Gastroesophageal sphincter (tissue), 3 donors: ENCODE measurements around the gene CYREN.

Source experiments
- POLR2A ChIP-seq, 2 donors: fragments of 450-650 bp; IDR thresholded peaks; one replicate each; pipeline ENCODE4 v1.6.1; 2017; ENCODE audit warnings: antibody characterized with exemption in 2 of 2, mild to moderate bottlenecking in 2 of 2, moderate library complexity in 1 of 2
- TF ChIP-seq, protein P1 (sequence below), 4 experiments: fragments of 200-600 bp in 2 of 4; fragments of 450-650 bp in 2 of 4; sonication (generic) in 1 of 4; IDR thresholded peaks; one replicate each; pipeline ENCODE4 v1.5.1; 2017 to 2019; ENCODE audit warnings: antibody characterized with exemption in 4 of 4, mild to moderate bottlenecking in 2 of 4, moderate library complexity in 2 of 4

- TF ChIP-seq, protein P1, sequence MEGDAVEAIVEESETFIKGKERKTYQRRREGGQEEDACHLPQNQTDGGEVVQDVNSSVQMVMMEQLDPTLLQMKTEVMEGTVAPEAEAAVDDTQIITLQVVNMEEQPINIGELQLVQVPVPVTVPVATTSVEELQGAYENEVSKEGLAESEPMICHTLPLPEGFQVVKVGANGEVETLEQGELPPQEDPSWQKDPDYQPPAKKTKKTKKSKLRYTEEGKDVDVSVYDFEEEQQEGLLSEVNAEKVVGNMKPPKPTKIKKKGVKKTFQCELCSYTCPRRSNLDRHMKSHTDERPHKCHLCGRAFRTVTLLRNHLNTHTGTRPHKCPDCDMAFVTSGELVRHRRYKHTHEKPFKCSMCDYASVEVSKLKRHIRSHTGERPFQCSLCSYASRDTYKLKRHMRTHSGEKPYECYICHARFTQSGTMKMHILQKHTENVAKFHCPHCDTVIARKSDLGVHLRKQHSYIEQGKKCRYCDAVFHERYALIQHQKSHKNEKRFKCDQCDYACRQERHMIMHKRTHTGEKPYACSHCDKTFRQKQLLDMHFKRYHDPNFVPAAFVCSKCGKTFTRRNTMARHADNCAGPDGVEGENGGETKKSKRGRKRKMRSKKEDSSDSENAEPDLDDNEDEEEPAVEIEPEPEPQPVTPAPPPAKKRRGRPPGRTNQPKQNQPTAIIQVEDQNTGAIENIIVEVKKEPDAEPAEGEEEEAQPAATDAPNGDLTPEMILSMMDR (IDR thresholded peaks at IDR 0.05), result no peak
- TF ChIP-seq POLR2A (IDR thresholded peaks at IDR 0.05), result no peak
Measured at GRCh38 chr7:135154734-135155133, 15.8 kb downstream of the CYREN start.
